Thyroid gland (tissue), 4 donors: Measurements from ENCODE around the gene MYH6.

Experiments used
- POLR2A ChIP-seq, 2 donors: fragments of 450-650 bp; IDR thresholded peaks; one replicate each; pipeline ENCODE4 v1.6.1; 2017; ENCODE audit warnings: antibody characterized with exemption in 2 of 2, mild to moderate bottlenecking in 2 of 2, moderate library complexity in 1 of 2
- TF ChIP-seq, protein P1 (sequence below), 6 experiments: fragments of 200-600 bp in 3 of 6; fragments of 450-650 bp in 3 of 6; sonication (generic) in 3 of 6; IDR thresholded peaks; one replicate each; pipeline ENCODE4 v1.5.1; 2016 to 2019; ENCODE audit warnings: antibody characterized with exemption in 6 of 6, mild to moderate bottlenecking in 2 of 6, inconsistent platforms in 1 of 6, moderate library complexity in 1 of 6

DNA sequence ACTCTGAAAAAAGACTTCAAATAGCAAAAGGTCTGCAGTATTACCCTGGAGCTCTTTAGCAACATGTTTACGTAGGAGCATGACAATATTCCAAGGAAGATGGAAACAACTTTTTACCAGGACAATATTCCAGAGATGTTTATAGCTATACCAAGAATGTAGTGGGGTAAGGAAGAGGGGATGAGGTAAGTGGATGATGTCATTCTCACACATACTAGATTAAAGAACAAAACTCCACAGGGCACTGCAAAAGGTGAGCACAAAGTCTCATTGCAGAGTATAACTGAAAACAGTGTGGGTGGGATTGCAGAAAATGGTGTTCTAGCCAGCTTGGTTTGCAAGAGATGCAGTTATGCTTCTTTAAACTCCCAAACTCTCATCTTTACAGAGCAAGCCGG is 22.8 kb downstream of the MYH6 start:
- TF ChIP-seq, protein P1, sequence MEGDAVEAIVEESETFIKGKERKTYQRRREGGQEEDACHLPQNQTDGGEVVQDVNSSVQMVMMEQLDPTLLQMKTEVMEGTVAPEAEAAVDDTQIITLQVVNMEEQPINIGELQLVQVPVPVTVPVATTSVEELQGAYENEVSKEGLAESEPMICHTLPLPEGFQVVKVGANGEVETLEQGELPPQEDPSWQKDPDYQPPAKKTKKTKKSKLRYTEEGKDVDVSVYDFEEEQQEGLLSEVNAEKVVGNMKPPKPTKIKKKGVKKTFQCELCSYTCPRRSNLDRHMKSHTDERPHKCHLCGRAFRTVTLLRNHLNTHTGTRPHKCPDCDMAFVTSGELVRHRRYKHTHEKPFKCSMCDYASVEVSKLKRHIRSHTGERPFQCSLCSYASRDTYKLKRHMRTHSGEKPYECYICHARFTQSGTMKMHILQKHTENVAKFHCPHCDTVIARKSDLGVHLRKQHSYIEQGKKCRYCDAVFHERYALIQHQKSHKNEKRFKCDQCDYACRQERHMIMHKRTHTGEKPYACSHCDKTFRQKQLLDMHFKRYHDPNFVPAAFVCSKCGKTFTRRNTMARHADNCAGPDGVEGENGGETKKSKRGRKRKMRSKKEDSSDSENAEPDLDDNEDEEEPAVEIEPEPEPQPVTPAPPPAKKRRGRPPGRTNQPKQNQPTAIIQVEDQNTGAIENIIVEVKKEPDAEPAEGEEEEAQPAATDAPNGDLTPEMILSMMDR (IDR thresholded peaks at IDR 0.05) = no peak
- TF ChIP-seq POLR2A (IDR thresholded peaks at IDR 0.05) = no peak
